Right forelimb (tissue), 1 donor: Measurements from ENCODE around the gene HOXD11.
A peak's percentile ranks its signal among the peaks of the same experiment; 100 is the strongest.

Experiments
- DNase-seq: peaks from one replicate; pipeline ENCODE4 v3.0.0-alpha.2; 2018

The HOXD11 gene

GRCh38 chr2:176151442-176152287 is 44.6 kb downstream of the HOXD11 start, which contains the start of gene HOXD4:
TSS of gene HOXD4 (plus strand) at chr2:176151550. CDS start at chr2:176151634, 84 bp downstream.
- DNase-seq = no peak

DNA sequence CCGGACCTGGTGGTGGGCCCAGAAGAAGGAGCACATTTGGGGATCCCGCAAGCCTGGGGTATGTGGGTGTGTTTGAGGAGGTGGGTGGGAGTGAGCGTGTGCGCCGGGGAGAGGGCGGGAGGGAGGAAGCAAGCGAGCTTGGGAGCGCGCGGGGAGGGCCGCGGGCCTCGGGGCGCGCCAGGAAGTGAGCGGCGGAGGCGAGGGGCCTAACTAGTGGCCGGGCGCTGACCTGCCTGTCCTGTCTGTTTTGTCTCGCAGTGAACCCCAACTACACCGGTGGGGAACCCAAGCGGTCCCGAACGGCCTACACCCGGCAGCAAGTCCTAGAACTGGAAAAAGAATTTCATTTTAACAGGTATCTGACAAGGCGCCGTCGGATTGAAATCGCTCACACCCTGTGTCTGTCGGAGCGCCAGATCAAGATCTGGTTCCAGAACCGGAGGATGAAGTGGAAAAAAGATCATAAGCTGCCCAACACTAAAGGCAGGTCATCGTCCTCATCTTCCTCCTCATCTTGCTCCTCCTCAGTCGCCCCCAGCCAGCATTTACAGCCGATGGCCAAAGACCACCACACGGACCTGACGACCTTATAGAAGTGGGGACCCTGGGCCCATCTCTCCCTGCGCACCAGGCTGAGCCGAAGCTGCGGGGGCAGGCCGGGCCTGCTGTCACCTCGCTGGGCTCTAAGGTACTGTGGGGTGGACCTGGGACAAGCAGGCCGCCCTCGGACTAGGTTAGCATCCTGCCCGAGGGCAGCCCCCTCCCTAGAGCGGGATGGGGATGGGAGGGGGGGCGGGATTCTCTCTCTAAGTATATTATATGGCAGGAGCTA is 45.5 kb downstream of the HOXD11 start:
- no peak for DNase-seq

DNA sequence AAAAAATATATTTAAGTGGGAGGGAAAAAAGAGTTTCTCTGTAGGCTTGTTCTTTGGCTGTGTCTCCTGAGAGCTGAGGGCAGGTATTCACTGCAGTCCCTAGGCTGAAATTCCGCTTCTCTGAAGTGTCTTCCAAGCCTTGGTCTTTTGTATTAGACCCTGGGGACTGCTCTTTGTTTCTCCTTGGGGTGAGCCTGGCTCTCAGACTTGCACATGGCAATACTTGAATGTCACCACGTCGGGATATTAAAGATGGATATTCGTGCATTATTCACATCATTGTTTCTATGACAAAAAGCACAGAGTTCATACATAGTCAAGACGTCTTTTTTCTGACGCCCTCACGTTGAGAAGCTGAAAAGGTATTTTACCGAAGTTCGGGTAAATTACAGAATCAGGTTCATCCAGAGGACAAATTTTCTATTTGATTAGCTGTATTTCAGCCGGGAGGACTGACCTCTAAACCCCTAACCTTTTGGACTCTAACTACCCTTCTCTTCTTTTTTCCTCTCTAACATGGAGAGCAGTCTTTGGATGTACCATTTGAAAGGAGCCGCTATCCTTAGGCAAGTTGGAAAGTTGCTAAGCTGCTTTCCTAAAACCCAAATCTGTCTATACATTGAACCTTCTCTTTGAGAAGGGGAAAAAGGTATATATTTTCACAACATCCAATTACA is 47.6 kb downstream of the HOXD11 start:
- DNase-seq = no peak

- DNase-seq = no peak
These were observed 48.4 kb downstream of the HOXD11 start for GRCh38 chr2:176155356-176156044.

GRCh38 chr2:176156301-176156806 is 49.3 kb downstream of the HOXD11 start:
- no peak for DNase-seq

- DNase-seq = peak; percentile 62
These were observed 49.9 kb downstream of the HOXD11 start, which contains the start of gene HOXD3 for GRCh38 chr2:176156807-176157498. TSS of gene HOXD3 (plus strand) at chr2:176157307. CDS start at chr2:176169115, 11,808 bp downstream.

GRCh38 chr2:176157499-176158185 is 50.6 kb downstream of the HOXD11 start:
- peak; percentile 67 for DNase-seq

GRCh38 chr2:176158186-176158591 is 51.1 kb downstream of the HOXD11 start:
- DNase-seq = no peak

GRCh38 chr2:176158855-176159662 is 52.0 kb downstream of the HOXD11 start:
- no peak for DNase-seq
